Stimulated activated naive CD8-positive, alpha-beta T cell treated with anti-CD3 and anti-CD28 coated beads, Interleukin-15, amount 100 ng/mL, for 72 hours (primary cell): Measurements from ENCODE around the gene DDX56.
A peak's percentile ranks its signal among the peaks of the same experiment; 100 is the strongest.

Source experiments
- ATAC-seq: fragments of 150-1000 bp; cut with Tn5 transposase; 2 replicates; pipeline ENCODE4 v1.10.0; 2021; ENCODE audit warnings: mild to moderate bottlenecking, moderate library complexity
- DNase-seq, 2 donors: peaks; one replicate each; pipeline ENCODE4 v3.0.0; 2021 to 2022
- H3K27ac Mint-ChIP-seq, 2 donors: one replicate each; pipeline ENCODE4 v1.8.0; 2022; ENCODE audit warnings: mild to moderate bottlenecking in 2 of 2, mixed read lengths in 2 of 2, moderate library complexity in 2 of 2
- H3K27me3 Mint-ChIP-seq: one replicate; pipeline ENCODE4 v1.8.0; 2022; ENCODE audit warnings: mixed read lengths
- H3K4me1 Mint-ChIP-seq: one replicate; pipeline ENCODE4 v1.8.0; 2022; ENCODE audit warnings: mild to moderate bottlenecking, mixed read lengths
- H3K4me3 Mint-ChIP-seq, 2 donors: one replicate each; pipeline ENCODE4 v1.8.0; 2022; ENCODE audit warnings: mild to moderate bottlenecking in 2 of 2, mixed read lengths in 2 of 2, moderate library complexity in 1 of 2
- H3K9me3 Mint-ChIP-seq, 2 donors: one replicate each; pipeline ENCODE4 v1.8.0; 2022; ENCODE audit warnings: mixed read lengths in 2 of 2

Gene DDX56, protein sequence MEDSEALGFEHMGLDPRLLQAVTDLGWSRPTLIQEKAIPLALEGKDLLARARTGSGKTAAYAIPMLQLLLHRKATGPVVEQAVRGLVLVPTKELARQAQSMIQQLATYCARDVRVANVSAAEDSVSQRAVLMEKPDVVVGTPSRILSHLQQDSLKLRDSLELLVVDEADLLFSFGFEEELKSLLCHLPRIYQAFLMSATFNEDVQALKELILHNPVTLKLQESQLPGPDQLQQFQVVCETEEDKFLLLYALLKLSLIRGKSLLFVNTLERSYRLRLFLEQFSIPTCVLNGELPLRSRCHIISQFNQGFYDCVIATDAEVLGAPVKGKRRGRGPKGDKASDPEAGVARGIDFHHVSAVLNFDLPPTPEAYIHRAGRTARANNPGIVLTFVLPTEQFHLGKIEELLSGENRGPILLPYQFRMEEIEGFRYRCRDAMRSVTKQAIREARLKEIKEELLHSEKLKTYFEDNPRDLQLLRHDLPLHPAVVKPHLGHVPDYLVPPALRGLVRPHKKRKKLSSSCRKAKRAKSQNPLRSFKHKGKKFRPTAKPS

DNA sequence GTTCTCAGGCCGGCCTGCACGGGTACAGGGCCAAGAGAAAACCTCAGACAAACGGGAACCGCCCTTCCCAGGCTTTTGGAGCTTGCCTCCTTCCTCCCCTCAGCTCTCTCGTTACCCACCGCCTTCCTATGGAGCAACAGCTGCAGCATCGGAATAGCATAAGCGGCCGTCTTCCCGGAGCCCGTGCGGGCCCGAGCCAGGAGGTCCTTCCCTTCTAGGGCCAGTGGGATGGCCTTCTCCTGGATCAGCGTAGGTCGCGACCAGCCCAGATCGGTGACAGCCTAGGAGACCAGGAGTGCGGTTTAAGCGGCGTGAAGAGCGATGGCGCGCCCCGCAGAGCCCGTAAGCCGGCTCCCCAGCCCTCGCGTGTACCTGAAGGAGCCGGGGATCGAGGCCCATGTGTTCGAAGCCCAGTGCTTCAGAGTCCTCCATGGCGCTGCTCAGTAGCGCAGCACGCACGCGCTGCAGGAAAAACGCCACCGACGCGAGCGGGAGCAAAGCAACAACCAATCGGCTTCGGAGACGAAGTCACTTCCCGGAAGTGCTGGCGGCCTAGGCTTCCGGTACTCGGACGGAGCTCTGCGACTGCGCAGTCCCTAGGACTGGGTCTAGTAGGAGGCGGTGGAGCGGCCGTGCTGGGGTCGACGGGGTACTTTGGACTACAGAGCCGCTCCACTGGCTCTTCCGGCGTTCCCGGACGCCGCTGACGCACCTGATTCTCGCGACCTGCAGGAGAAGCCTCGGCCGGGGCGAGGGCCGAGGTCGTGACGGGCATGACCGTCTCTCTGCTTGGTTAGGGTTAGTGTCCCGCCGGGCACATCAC is at the start of gene DDX56:
TSS of gene DDX56 (minus strand) at position 445 of the 823 bp plus-strand sequence. CDS start at position 432, 13 bp downstream.
- H3K4me3 Mint-ChIP-seq = peak within 1 kb of the TSS; percentile 95 to 97
- peak within 1 kb of the TSS; percentile 96 to 99 for H3K27ac Mint-ChIP-seq
- peak; percentile 97 for ATAC-seq
- peak; percentile 89 to 93 for DNase-seq
- no peaks in the 10 kb centered on the region for H3K9me3 Mint-ChIP-seq
- H3K27me3 Mint-ChIP-seq = no peaks in the 10 kb centered on the region
- peaks cover 59% of the 10 kb centered on the region for H3K4me1 Mint-ChIP-seq

DNA sequence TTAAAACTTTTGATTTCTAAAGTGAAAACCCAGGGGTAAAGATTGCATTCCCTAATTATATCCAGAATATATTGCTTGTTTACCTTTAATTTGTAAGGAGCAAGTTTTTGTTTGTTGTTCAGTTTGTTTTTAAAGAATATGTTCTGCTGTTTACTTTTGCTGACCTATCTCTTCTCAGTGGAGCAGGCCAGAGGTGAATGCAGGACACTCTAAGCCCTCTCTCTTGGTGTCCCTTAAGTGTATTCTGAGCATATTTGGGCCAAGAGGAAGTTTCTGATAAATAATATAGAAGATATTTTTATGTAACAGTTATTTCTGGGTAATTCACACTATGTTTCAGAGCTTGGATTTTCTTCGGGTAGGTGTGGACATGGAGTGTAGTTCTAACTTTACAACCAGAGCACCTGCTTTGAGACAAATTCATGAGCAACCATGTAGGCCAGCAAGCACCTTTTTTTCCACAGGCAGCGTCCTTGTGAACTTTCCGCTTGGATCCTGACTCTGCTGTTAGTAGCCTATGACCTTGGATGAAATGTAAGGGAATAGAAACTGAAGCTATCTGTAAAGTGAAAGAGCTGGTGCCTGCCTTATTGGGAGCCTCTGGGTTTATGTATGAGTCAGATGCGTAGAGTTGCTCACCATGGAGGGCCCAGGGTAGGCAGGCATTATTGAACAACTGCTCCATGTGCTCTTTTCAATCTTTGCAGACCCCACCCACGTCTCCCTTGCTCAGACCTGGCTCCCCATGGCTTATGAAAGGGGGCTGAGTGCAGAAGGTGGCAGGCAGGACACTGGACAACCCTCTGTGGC is 48.8 kb upstream of the DDX56 start:
- DNase-seq (peak in 1 of 2 donors; percentile 43), ATAC-seq (peak; percentile 91)

DNA sequence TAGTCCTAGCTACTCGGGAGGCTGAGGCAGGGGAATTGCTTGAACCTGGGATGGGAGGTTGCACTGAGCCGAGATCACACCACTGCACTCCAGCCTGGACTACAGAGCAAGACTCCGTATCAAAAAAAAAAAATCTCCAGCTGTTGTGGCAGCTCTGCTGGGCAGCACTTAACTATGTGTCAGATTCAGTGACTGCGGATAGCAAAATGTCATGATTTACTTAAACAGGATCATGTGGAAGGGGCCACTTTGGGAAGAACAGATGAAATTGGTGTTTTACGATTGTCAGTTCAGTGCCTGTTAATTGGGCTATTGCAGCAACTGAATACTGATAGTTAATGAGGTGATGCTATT is 48.0 kb upstream of the DDX56 start:
- Mint-ChIP-seq H3K9me3 (no peaks in the 10 kb centered on the region), H3K4me3 (peak overlapping the region in 1 of 2 donors; percentile 3), H3K27me3 (no peaks in the 10 kb centered on the region), H3K27ac (peak overlapping the region; percentile 20 to 93), H3K4me1 (peaks cover 85% of the 10 kb centered on the region)
- ATAC-seq (no peak), DNase-seq (no peak)

More for the DNA sequence above, 48.8 kb upstream of the DDX56 start:
- Mint-ChIP-seq H3K9me3 (no peaks in the 10 kb centered on the region), H3K4me3 (peak overlapping the region; percentile 71 to 77), H3K4me1 (peaks cover 77% of the 10 kb centered on the region), H3K27ac (peak overlapping the region; percentile 79 to 88), H3K27me3 (no peaks in the 10 kb centered on the region)

DNA sequence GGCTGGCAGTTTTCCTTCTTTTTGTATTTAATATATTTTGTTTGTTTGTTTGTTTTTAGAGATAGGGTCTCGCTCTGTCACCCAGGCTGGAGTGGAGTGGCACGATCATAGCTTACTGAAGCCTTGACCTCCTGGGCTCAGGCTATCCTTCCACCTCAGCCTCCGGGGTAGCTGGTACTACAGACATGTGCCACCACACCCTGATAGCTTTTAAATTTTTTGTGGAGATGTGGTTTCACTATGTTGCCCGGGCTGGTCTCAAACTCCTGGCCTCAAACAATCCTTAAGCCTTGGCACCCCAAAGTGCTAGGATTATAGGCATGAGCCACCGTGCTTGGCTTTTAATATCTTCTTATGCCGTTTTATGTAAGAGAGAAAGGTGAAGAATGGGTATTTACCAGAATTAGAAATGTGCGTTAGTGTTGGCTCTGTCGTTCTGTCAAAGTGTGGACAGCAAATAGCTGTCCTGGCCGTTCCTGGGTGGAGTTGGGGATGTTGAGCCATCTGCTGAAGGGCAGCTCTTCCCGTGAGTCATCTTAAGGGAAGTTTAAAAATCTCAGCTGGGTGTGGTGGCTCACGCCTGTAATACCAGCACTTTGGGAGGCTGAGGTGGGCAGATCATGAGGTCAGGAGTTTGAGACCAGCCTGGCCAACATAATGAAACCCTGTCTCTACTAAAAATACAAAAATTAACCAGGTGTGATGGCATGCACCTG is 47.5 kb upstream of the DDX56 start:
- Mint-ChIP-seq H3K27me3 (no peaks in the 10 kb centered on the region), H3K27ac (peak overlapping the region in 1 of 2 donors; percentile 93), H3K4me1 (peaks cover 82% of the 10 kb centered on the region), H3K4me3 (no peak overlapping the region), H3K9me3 (no peaks in the 10 kb centered on the region)
- ATAC-seq (no peak), DNase-seq (no peak)

DNA sequence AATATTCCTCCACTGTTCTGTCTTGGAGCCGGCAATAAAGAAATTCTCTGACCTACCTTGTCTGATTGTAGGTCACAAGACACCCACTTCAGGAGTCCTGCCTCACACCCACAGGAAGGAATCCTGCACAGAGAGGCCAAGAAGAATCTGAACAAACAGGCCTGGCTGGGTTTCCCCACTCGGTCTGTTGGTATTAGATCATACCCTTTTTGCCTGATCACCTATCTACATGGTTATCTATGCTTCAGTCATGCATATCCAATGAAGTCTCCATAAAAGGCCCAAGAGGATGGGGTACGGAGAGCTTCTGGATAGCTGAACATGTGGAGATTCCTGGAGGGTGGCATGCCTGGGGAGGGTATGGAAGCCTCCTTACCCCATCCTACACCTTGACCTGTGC is 45.0 kb upstream of the DDX56 start:
- DNase-seq (no peak), ATAC-seq (no peak)
- H3K4me1 Mint-ChIP-seq = peaks cover 85% of the 10 kb centered on the region
- peak overlapping the region; percentile 7 to 17 for H3K4me3 Mint-ChIP-seq
- no peaks in the 10 kb centered on the region for H3K9me3 Mint-ChIP-seq
- H3K27ac Mint-ChIP-seq = peak overlapping the region; percentile 14 to 74
- H3K27me3 Mint-ChIP-seq = no peaks in the 10 kb centered on the region

DNA sequence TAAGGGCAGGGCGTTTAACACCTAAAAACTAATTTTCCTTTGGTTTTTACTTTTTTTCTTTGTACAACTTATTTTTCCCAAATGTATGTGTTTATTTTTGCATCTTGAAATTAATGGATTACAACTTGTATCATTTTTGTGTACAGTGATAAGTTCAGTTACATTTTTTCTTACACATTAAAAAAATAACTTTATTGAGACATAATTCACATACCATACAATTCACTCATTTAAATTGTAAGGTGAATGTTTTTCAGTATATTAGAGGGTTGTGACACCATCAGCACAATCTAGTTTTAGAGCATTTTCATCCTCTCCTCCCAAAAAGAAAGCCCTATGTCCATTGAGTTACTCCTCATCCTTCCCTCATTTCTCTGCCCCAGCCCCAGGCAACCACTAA is 44.3 kb upstream of the DDX56 start:
- Mint-ChIP-seq H3K27me3 (no peaks in the 10 kb centered on the region), H3K9me3 (no peaks in the 10 kb centered on the region), H3K27ac (peak overlapping the region; percentile 80 to 94), H3K4me3 (peak overlapping the region; percentile 17 to 51), H3K4me1 (peaks cover 81% of the 10 kb centered on the region)
- DNase-seq (no peak), ATAC-seq (no peak)

DNA sequence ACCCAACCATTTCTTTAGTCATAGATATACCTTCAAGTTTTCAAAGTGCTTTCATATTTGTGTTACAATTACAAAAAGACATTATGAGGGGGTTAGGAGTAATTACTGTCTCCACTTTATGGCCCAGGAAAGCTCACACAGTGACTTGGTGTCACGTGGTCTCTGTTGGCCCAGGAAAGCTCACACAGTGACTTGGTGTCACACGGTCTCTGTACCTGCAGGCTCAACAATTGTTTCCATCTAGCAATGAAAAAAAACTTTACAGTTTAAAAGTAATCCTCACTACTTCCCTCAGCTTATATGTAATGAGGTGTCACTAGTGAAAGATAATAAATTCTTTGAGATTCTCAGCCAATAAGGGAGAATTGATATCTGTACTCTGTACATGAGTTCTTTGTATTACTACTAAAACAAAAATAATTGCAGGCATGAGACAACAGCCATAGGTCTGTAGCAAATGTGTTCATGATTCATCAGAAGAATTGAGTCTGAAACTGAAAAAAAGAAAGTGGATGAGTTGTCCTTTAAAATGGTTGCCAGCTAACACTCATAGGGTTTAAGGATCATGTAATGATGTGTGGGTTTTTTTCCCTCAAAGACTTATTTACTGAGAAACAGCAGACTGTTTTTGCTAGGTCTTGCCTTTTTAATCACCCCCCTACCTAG is 43.6 kb upstream of the DDX56 start:
- Mint-ChIP-seq H3K9me3 (no peaks in the 10 kb centered on the region), H3K27ac (peak overlapping the region; percentile 93 to 94), H3K4me3 (peak overlapping the region; percentile 17 to 51), H3K4me1 (peaks cover 81% of the 10 kb centered on the region), H3K27me3 (no peaks in the 10 kb centered on the region)
- ATAC-seq = peak; percentile 90
- peak in 1 of 2 donors; percentile 27 for DNase-seq

DNA sequence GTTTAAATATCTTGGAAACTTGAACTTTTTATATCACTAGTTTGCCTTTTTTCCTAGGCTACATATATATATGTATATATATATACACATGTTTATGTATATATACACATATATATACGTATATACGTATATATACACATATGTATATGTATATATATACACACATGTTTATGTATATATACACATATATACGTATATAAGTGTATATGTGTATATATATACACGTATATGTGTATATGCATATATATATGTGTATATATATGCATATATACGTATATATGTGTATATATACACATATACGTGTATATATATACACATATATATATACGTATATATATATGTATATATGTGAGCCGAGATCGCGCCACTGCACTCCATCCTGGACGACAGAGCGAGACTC is 42.8 kb upstream of the DDX56 start:
- no peak for ATAC-seq
- no peak overlapping the region for H3K4me3 Mint-ChIP-seq
- DNase-seq = no peak
- H3K27ac Mint-ChIP-seq = no peak overlapping the region
- no peaks in the 10 kb centered on the region for H3K27me3 Mint-ChIP-seq
- H3K4me1 Mint-ChIP-seq = peaks cover 81% of the 10 kb centered on the region
- H3K9me3 Mint-ChIP-seq = no peaks in the 10 kb centered on the region

DNA sequence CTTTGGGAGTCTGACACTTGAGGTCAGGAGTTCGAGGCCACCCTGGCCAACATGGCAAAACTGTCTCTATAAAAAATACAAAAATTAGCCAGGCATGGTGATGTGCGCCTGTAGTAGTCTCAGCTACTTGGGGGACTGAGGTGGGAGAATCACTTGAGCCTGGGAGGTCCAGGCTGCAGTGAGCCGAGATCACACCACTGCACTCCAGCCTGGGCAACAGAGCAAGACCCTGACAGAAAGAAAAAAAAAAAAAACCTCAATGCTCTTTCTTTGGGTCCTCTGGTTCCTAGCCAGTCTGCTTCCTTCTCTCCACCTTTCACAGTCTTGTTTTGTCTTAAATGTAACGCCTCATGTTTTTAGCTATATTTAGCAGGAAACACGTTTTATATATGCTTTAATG is 42.1 kb upstream of the DDX56 start:
- Mint-ChIP-seq H3K27me3 (no peaks in the 10 kb centered on the region), H3K4me1 (peaks cover 74% of the 10 kb centered on the region), H3K4me3 (no peak overlapping the region), H3K27ac (no peak overlapping the region), H3K9me3 (no peaks in the 10 kb centered on the region)
- no peak for DNase-seq
- no peak for ATAC-seq

DNA sequence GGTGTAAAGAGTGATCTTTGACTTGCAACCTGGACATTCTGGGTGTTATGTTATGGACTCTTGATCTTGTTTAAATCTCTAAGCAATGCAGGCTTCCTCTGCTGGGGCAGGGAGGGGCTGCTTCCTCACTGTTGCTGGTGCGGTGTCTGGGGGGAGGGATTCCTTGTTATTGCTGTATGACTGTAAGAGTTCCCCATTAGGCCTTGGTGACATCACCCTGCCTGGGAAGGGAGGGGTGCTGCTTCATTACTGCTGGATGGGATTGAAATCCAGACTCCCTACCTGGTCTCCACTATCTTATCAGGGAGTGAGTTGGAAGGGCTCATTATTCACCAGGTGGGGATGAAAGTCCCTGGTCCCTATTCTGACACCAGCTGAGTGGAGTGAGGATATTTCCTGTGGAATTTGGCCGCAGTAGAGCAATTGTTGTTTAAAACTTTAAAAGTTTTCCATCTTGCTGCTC is 41.5 kb upstream of the DDX56 start:
- no peaks in the 10 kb centered on the region for H3K27me3 Mint-ChIP-seq
- peaks cover 79% of the 10 kb centered on the region for H3K4me1 Mint-ChIP-seq
- H3K27ac Mint-ChIP-seq = peak overlapping the region in 1 of 2 donors; percentile 16
- no peak for DNase-seq
- no peak for ATAC-seq
- peak overlapping the region in 1 of 2 donors; percentile 21 for H3K4me3 Mint-ChIP-seq
- H3K9me3 Mint-ChIP-seq = no peaks in the 10 kb centered on the region

DNA sequence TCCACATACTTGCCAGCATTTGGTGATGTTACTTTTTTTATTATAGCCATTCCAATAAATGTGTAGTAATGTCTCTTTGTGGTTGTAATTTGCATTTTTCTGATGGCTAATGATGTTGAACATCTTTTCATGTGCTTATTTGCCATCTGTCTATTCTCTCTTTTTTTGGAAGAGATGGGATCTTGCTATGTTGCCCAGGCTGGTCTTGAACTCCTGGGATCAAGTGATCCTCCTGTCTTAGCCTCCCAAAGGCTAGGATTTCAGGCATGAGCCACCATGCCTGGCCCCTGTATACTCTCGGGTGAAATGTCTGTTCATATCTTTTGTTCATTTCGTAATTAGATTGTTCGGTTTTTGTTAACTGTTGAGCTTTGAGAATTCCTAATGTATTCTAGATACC is 36.1 kb upstream of the DDX56 start:
- no peak for ATAC-seq
- H3K27ac Mint-ChIP-seq = no peak overlapping the region
- no peaks in the 10 kb centered on the region for H3K27me3 Mint-ChIP-seq
- DNase-seq = no peak
- H3K4me3 Mint-ChIP-seq = peak overlapping the region in 1 of 2 donors; percentile 15
- no peaks in the 10 kb centered on the region for H3K9me3 Mint-ChIP-seq
- H3K4me1 Mint-ChIP-seq = peaks cover 80% of the 10 kb centered on the region

DNA sequence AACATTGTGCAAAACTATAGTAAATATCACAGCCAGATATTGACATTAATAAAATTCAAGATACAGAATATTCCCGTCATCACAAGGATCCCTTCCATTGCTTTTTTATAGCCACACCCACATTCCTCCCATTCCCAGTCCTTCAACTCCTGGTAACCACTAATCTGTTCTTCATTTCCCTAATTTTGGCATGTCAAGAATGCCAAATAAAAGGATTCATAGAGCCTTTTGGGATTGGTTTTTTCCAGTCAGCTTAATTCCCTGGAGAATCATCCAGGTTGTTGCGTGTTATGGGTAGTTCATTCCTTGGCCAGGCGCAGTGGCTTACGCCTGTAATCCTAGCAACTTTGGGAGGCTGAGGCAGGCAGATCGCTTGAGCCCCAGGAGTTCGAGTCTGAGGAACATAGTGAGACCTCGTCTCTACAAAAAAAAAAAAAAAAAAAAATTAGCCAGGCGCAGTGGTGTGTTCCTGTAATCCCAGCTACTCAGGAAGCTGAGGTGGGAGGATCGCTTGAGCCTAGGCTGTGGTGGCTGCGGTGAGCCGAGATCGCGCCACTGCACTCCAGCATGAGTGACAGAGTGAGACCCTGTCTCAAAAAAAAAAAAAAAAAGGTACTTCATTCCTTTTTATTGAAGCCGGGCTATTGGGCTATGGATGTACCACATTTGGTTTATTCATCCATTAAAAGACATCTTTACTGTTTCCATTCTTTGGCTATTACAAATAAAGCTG is 35.4 kb upstream of the DDX56 start:
- Mint-ChIP-seq H3K9me3 (no peaks in the 10 kb centered on the region), H3K4me3 (peak overlapping the region; percentile 26 to 43)
- DNase-seq = no peak

DNA sequence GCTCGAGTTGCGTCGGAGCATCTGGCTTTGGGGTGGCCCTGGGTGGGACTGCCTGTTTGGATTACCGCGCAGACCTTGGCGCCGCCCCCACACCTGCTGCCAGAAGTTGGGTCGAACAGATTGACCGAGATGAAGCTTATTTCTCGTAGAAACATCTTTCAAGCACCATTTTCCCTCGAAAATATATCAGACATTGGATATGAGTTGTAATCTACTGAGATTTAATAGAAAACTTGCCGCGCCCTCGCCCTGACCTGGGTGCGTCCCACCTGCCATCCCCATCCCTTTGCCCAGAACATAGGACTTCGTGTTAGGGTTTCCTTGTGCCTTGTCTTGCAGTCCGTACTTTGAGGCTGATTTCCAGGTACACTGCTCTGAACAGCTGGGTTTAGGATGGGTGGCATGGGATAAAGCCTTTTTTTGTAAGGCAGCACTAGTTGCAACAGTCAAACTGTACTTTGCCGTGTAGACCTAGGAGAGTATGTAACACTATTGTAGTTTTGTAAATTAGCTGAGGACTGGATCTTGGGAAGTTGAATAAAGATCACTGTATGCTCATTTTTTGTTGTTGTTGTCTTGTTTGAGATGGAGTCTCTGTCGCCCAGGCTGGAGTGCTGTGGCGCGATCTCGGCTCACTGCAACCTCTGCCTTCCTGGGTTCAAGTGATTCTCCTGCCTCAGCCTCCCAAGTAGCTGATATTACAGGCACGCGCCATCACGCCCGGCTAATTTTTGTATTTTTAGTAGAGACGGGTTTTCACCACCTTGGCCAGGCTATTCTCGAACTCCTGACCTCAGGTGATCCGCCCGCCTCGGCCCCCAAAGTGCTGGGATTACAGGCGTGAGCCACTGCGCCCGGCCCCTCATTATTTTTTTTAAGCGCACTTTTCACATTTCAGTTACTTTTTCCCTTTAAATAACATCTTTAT is 33.7 kb upstream of the DDX56 start:
- H3K27ac Mint-ChIP-seq = peak overlapping the region; percentile 95 to 97
- ATAC-seq = peak; percentile 45

More for the DNA sequence above, 35.4 kb upstream of the DDX56 start:
- H3K27ac Mint-ChIP-seq = no peak overlapping the region
- no peak for ATAC-seq
- peaks cover 75% of the 10 kb centered on the region for H3K4me1 Mint-ChIP-seq
- H3K27me3 Mint-ChIP-seq = no peaks in the 10 kb centered on the region

More for the DNA sequence above, 33.7 kb upstream of the DDX56 start:
- DNase-seq = no peak
- Mint-ChIP-seq H3K4me1 (peaks cover 63% of the 10 kb centered on the region), H3K27me3 (no peaks in the 10 kb centered on the region), H3K4me3 (peak overlapping the region; percentile 95 to 99), H3K9me3 (no peaks in the 10 kb centered on the region)
